Measurements from ENCODE around the gene ABT1. TPM values are rescaled to one million over a fixed set of nuclear protein-coding genes. Genes with fewer than 3 reads are reported as not detected.

Gene ABT1
- total and polyA plus RNA-seq, 3 experiments from 2014 or later: 34.5 to 39.7 (median 36.1) TPM

DNA sequence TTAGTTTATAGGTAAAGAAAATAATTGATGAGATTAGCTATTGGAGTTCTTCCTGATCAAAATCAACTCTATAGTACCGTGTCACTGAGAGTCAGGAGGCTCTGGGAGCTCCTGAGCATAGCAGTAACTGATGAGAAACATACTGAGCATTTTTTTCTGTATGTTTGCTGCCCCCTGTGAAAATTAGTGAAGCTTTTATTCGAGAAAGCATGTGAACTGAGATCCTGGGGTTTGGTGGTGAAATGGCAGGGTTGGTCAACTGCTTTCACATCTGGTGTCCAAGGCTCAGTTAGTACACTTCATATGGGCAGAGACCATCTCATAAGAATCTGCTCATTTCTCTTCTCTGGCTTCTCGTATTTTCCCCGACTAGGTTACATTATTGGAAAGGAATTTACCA lies 4.1 kb upstream of the ABT1 start:
- no peak for DNase-seq
- CTCF ChIA-PET: interaction anchor here (1.1 to 8.3 kb wide), 4 partner anchors 11 to 252 kb away, joined by 3 to 97 read pairs (median 64); no protein-coding TSS in a partner anchor
- POLR2A ChIA-PET: interaction anchor here (0.5 to 0.7 kb wide), 2 partner anchors 16 to 388 kb away, joined by 3 read pairs; a partner anchor contains a TSS

DNA sequence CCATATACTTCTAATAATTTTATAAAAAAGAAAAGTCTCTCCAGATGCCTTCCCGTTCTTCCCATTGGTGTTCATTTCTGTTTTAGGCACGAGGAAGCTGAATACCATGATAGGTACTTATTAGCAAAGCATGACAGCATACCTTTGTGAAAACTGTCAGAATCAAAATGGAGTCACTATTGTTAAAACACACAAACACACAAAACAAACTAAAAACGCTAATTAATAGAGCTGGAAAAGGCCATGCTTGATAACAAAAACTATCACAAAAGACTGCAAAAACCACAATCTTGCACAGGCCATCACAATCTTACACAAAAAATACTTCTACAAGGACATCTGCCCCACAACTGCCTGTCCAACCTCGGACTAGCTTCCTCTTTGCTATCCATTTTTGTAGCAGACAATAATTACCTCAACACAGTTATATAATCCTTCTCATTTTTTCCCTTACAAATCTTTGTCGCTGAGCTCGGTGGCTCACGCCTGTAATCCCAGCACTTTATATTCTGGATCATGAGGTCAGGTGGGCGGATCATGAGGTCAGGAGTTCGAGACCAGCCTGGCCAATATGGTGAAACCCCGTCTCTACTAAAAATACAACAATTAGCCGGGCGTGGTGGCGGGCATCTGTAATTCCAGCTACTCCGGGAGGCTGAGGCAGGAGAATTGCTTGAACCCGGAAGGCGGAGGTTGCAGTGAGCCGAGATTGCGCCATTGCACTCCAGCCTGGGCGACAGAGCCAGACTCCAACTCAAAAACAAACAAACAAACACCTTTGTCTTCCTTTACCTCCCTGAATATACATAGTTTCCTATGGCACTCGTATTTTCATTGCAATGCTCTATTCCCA lies 3.2 kb upstream of the ABT1 start:
- H3K4me3 ChIP-seq (ENCODE audit: low read length): no peak overlapping the region
- peaks cover 5% of the 10 kb centered on the region for H3K27me3 ChIP-seq (ENCODE audit: insufficient read depth, low read length, poor library complexity, severe bottlenecking)
- H3K36me3 ChIP-seq (ENCODE audit: insufficient read depth, low read length): peaks cover 7% of the 10 kb centered on the region
- Mint-ChIP-seq H3K4me1 (peaks cover 0 to 10% (median 0%) of the 10 kb centered on the region in 3 donors), H3K4me3 (no peak overlapping the region), H3K9me3 (no peaks in the 10 kb centered on the region), H3K27me3 (peaks cover 4 to 51% of the 10 kb centered on the region in 2 donors), H3K36me3 (peaks cover 0 to 8% (median under 1%) of the 10 kb centered on the region in 3 donors), H3K27ac (no peak overlapping the region)
- CTCF ChIA-PET: interaction anchor here (3.9 to 8.3 kb wide), 3 partner anchors 12 to 252 kb away, joined by 46 to 97 read pairs (median 81); no protein-coding TSS in a partner anchor
- H3K9me3 ChIP-seq (ENCODE audit: low read length): no peaks in the 10 kb centered on the region
- no peak overlapping the region for H3K27ac ChIP-seq (ENCODE audit: low read depth, low read length)
- no peak for DNase-seq
- POLR2A ChIA-PET: no interaction called here
- peaks cover 18% of the 10 kb centered on the region for H3K4me1 ChIP-seq (ENCODE audit: insufficient read depth, low read length)

More for the DNA sequence above, 4.1 kb upstream of the ABT1 start:
- no peak overlapping the region for H3K27ac Mint-ChIP-seq
- no peaks in the 10 kb centered on the region for H3K9me3 ChIP-seq (ENCODE audit: low read length)
- H3K4me3 ChIP-seq (ENCODE audit: low read length): no peak overlapping the region
- H3K9me3 Mint-ChIP-seq: no peaks in the 10 kb centered on the region
- no peak overlapping the region for H3K4me3 Mint-ChIP-seq
- H3K27me3 Mint-ChIP-seq: peaks cover 4 to 51% of the 10 kb centered on the region in 2 donors
- peaks cover 0 to 2% (median 0%) of the 10 kb centered on the region in 3 donors for H3K4me1 Mint-ChIP-seq
- peaks cover 5% of the 10 kb centered on the region for H3K27me3 ChIP-seq (ENCODE audit: insufficient read depth, low read length, poor library complexity, severe bottlenecking)
- H3K4me1 ChIP-seq (ENCODE audit: insufficient read depth, low read length): peaks cover 9% of the 10 kb centered on the region
- H3K27ac ChIP-seq (ENCODE audit: low read depth, low read length): no peak overlapping the region
- no peaks in the 10 kb centered on the region for H3K36me3 Mint-ChIP-seq
- no peaks in the 10 kb centered on the region for H3K36me3 ChIP-seq (ENCODE audit: insufficient read depth, low read length)

DNA sequence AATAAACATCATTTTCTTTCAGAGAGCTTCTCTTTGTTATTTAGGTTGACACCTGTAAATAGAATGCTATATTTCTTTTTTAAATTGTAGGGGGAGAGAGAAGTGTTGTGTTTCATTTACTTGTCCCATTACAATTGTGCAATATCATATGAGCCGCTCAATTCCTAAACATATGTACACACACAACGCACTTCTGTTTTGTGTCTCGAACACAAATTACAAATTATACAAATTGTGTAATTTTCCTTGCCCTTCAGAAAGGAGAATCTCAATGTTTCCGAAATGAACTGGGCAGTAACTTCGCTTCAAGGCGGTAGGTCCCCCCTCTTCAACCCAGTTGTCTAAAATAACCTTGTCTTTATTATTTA lies 2.6 kb upstream of the ABT1 start:
- no peak overlapping the region for H3K27ac ChIP-seq (ENCODE audit: low read depth, low read length)
- Mint-ChIP-seq H3K36me3 (peaks cover 0 to 13% (median 4%) of the 10 kb centered on the region in 3 donors), H3K27me3 (peaks cover 4 to 51% of the 10 kb centered on the region in 2 donors), H3K27ac (no peak overlapping the region), H3K4me1 (peaks cover under 1 to 12% (median under 1%) of the 10 kb centered on the region in 3 donors), H3K4me3 (no peak overlapping the region), H3K9me3 (no peaks in the 10 kb centered on the region)
- H3K36me3 ChIP-seq (ENCODE audit: insufficient read depth, low read length): peaks cover 11% of the 10 kb centered on the region
- peaks cover 5% of the 10 kb centered on the region for H3K27me3 ChIP-seq (ENCODE audit: insufficient read depth, low read length, poor library complexity, severe bottlenecking)
- H3K4me1 ChIP-seq (ENCODE audit: insufficient read depth, low read length): peaks cover 21% of the 10 kb centered on the region
- ChIA-PET POLR2A (no interaction called here), CTCF (interaction anchor here (1.7 to 8.3 kb wide), 5 partner anchors 13 to 260 kb away, joined by 4 to 97 read pairs (median 46); no protein-coding TSS in a partner anchor)
- H3K4me3 ChIP-seq (ENCODE audit: low read length): no peak overlapping the region
- no peak for DNase-seq
- no peaks in the 10 kb centered on the region for H3K9me3 ChIP-seq (ENCODE audit: low read length)

DNA sequence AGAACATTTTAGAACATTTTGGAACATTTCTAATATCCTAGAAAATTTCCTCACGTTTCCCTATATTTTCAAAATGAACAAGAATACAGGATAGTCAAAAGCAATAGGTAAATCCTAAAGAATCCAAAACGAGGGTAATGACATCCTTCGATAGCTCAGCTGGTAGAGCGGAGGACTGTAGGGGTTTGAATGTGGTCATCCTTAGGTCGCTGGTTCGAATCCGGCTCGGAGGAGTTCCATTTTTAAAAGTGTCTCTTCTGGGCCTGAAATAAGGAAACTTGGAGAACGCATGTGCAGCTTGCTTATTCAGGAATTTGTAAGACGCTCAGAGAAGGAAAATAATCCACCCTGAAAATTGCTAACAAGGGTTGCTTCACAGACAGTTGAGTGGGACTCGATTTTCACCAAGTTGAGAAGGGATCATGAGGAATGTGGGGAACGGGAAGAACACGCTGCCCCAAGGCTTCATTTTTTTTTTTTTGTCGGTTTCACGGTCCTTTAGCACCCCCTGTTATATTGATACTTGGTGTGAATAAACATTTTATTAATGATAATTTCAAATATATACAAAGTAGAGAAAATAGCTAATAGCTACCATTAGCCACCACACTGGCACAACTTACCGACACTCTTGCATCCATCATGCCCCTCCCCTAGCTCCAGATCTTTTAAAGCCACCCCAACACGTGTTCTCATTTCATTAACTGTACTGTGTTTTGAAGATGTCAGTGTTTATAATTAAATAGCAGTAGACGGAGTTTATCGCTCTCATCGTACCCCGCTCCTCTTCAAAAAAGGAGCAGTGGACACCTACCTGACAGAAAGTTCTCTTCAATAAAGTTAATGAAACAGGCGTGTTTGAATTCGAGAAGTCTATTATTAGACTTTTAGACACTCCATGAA lies 1.8 kb upstream of the ABT1 start:
- POLR2A ChIA-PET: interaction anchor here (0.6 to 1.2 kb wide), 4 partner anchors 26 to 532 kb away, joined by 3 to 4 read pairs (median 3); a partner anchor contains a TSS
- H3K9me3 Mint-ChIP-seq: no peaks in the 10 kb centered on the region
- H3K4me3 Mint-ChIP-seq: peak overlapping the region in 3 of 7 donors; percentile 8 to 43 (median 24)
- peaks cover 8 to 13% (median 9%) of the 10 kb centered on the region in 3 donors for H3K4me1 Mint-ChIP-seq
- H3K4me1 ChIP-seq (ENCODE audit: insufficient read depth, low read length): peaks cover 21% of the 10 kb centered on the region
- peaks cover 0 to 45% of the 10 kb centered on the region in 2 donors for H3K27me3 Mint-ChIP-seq
- peaks cover 5% of the 10 kb centered on the region for H3K27me3 ChIP-seq (ENCODE audit: insufficient read depth, low read length, poor library complexity, severe bottlenecking)
- DNase-seq: no peak
- peak overlapping the region; percentile 72 for H3K4me3 ChIP-seq (ENCODE audit: low read length)
- H3K36me3 Mint-ChIP-seq: peaks cover 0 to 22% (median 7%) of the 10 kb centered on the region in 3 donors
- no peaks in the 10 kb centered on the region for H3K9me3 ChIP-seq (ENCODE audit: low read length)
- H3K27ac ChIP-seq (ENCODE audit: low read depth, low read length): peak overlapping the region; percentile 90
- H3K27ac Mint-ChIP-seq: no peak overlapping the region
- CTCF ChIA-PET: interaction anchor here (0.6 to 8.3 kb wide), 36 partner anchors 8 to 524 kb away, joined by 3 to 97 read pairs (median 4); partner anchors contain the start of genes BTN3A3, HMGN4 and ZNF322
- peaks cover 19% of the 10 kb centered on the region for H3K36me3 ChIP-seq (ENCODE audit: insufficient read depth, low read length)

DNA sequence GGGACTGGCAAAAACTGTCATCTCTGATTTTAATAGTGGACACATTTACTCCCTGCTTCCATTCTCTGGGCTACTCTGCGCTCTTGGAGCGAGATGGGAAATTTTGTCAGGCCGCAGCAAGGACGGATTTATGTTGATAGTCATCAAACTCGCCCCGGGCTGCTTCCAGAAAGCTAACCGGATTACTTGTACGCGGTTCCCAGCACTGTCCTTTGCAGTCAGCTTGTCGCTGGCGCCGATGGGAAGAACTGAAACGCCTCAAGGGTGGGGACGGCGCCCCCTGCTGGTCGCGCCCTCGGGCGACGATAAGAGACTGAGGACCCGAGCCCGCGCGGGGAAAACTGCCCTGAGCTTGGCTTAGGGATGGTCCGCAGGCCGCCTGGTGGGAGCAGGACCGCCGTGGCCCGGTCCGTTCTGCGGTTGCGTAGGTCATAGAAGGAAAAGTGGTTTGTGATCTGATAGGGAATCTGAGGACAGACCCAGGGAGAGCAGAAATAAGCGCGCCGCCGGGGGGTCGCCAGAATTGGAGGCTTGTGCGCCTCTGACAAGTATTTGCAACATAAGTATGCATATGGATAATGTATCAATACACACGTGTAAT lies 984 bp upstream of the ABT1 start:
- H3K4me1 Mint-ChIP-seq: peaks cover 8 to 13% (median 9%) of the 10 kb centered on the region in 3 donors
- DNase-seq: peak; percentile 74 to 87 (median 81)
- H3K36me3 Mint-ChIP-seq: peaks cover 0 to 27% (median 7%) of the 10 kb centered on the region in 3 donors
- ChIA-PET CTCF (interaction anchor here (0.6 to 8.3 kb wide), 37 partner anchors 8 to 524 kb away, joined by 3 to 97 read pairs (median 4); partner anchors contain the start of genes BTN3A3, HMGN4 and ZNF322), POLR2A (interaction anchor here (0.6 to 1.2 kb wide), 6 partner anchors 27 to 531 kb away, joined by 3 to 4 read pairs (median 3); a partner anchor contains a TSS)
- Histone ChIP-seq H3K36me3 (ENCODE audit: insufficient read depth, low read length) (peaks cover 22% of the 10 kb centered on the region), H3K9me3 (ENCODE audit: low read length) (no peaks in the 10 kb centered on the region), H3K4me1 (ENCODE audit: insufficient read depth, low read length) (peaks cover 21% of the 10 kb centered on the region), H3K27ac (ENCODE audit: low read depth, low read length) (peak overlapping the region; percentile 90), H3K27me3 (ENCODE audit: insufficient read depth, low read length, poor library complexity, severe bottlenecking) (peaks cover 5% of the 10 kb centered on the region), H3K4me3 (ENCODE audit: low read length) (peak overlapping the region; percentile 72)
- H3K27ac Mint-ChIP-seq: no peak overlapping the region
- H3K27me3 Mint-ChIP-seq: peaks cover 0 to 40% of the 10 kb centered on the region in 2 donors
- H3K9me3 Mint-ChIP-seq: no peaks in the 10 kb centered on the region
- no peak overlapping the region for H3K4me3 Mint-ChIP-seq

DNA sequence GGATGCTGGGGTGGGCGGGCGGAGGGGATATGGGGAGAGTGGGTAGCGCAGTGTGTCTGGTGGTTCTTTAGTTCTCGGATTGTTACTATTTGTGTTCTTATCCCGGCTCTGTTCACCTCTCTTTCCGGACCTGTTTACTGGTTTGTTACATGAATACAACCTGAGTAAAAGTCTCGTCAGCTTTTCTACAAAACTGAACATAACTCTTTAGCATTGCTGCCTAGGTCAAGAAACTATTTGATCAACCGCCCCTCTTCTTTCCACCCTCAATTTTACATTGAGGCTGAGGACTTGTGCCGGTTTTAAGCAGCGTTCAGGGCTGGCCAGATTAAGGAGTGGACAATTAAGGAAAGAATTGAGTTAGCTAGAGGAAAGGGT lies 625 bp downstream of the ABT1 start:
- CTCF ChIA-PET: no interaction called here
- peak overlapping the region; percentile 72 for H3K4me3 ChIP-seq (ENCODE audit: low read length)
- no peak overlapping the region for H3K27ac Mint-ChIP-seq

DNA sequence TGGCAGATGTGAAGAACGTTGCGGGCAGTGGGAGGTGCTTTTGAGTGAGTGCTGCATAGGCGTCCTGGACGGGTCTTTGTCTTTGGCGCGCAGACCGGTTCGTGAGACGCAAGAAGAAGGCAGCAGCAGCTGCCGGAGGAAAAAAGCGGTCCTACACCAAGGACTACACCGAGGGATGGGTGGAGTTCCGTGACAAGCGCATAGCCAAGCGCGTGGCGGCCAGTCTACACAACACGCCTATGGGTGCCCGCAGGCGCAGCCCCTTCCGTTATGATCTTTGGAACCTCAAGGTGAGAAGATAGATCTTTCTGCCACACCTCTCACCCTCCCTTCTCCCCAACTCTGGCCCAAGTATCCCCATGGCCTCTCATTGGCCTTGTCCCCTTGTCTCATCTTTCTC lies 1.1 kb downstream of the ABT1 start:
- Histone ChIP-seq H3K27ac (ENCODE audit: low read depth, low read length) (peak overlapping the region; percentile 90), H3K4me1 (ENCODE audit: insufficient read depth, low read length) (peaks cover 21% of the 10 kb centered on the region), H3K27me3 (ENCODE audit: insufficient read depth, low read length, poor library complexity, severe bottlenecking) (peaks cover 5% of the 10 kb centered on the region), H3K36me3 (ENCODE audit: insufficient read depth, low read length) (peaks cover 22% of the 10 kb centered on the region), H3K9me3 (ENCODE audit: low read length) (no peaks in the 10 kb centered on the region), H3K4me3 (ENCODE audit: low read length) (peak overlapping the region; percentile 72)
- Mint-ChIP-seq H3K4me3 (peak overlapping the region in 1 of 7 donors; percentile 84), H3K4me1 (peaks cover 8 to 13% (median 9%) of the 10 kb centered on the region in 3 donors), H3K36me3 (peaks cover 0 to 29% (median 9%) of the 10 kb centered on the region in 3 donors), H3K27me3 (peaks cover 0 to 20% of the 10 kb centered on the region in 2 donors), H3K27ac (peak overlapping the region in 2 of 8 donors; percentile 88 to 94), H3K9me3 (no peaks in the 10 kb centered on the region)
- no peak for DNase-seq
- CTCF ChIA-PET: no interaction called here
- POLR2A ChIA-PET: interaction anchor here (0.5 kb wide), 1 partner anchor 1288 kb away, joined by 3 read pairs; no protein-coding TSS in a partner anchor

More for the DNA sequence above, 625 bp downstream of the ABT1 start:
- Mint-ChIP-seq H3K27me3 (peaks cover 0 to 24% of the 10 kb centered on the region in 2 donors), H3K36me3 (peaks cover 0 to 29% (median 7%) of the 10 kb centered on the region in 3 donors), H3K9me3 (no peaks in the 10 kb centered on the region), H3K4me1 (peaks cover 8 to 13% (median 9%) of the 10 kb centered on the region in 3 donors), H3K4me3 (no peak overlapping the region)
- Histone ChIP-seq H3K4me1 (ENCODE audit: insufficient read depth, low read length) (peaks cover 21% of the 10 kb centered on the region), H3K27ac (ENCODE audit: low read depth, low read length) (peak overlapping the region; percentile 90), H3K9me3 (ENCODE audit: low read length) (no peaks in the 10 kb centered on the region), H3K36me3 (ENCODE audit: insufficient read depth, low read length) (peaks cover 22% of the 10 kb centered on the region), H3K27me3 (ENCODE audit: insufficient read depth, low read length, poor library complexity, severe bottlenecking) (peaks cover 5% of the 10 kb centered on the region)
- POLR2A ChIA-PET: interaction anchor here (0.5 kb wide), 1 partner anchor 1289 kb away, joined by 3 read pairs; no protein-coding TSS in a partner anchor
- no peak for DNase-seq

Measured in CD8-positive, alpha-beta memory T cell (primary cell).